Lower leg skin (tissue), 4 donors: Measurements from ENCODE around the gene COL13A1. TPM values are rescaled to one million over a fixed set of nuclear protein-coding genes. Genes with fewer than 3 reads are reported as not detected.

Experiments used
- DNase-seq, 2 donors: peaks; one replicate each; pipeline ENCODE4 v3.0.0-alpha.2; 2019; ENCODE audit warnings: low spot score in 2 of 2
- H3K4me3 ChIP-seq: fragments of 200-600 bp; sonication (generic); 2 replicates; pipeline ENCODE4 v1.5.1; 2017; ENCODE audit warnings: mild to moderate bottlenecking, low read depth; ENCODE audit not compliant: poor library complexity, severe bottlenecking
- CTCF ChIP-seq, 3 donors: fragments of 450-650 bp; IDR thresholded peaks; one replicate each; pipeline ENCODE4 v1.5.1; 2016; ENCODE audit warnings: antibody characterized with exemption in 3 of 3, mild to moderate bottlenecking in 3 of 3, moderate library complexity in 2 of 3
- POLR2A ChIP-seq, 2 donors: fragments of 450-650 bp; IDR thresholded peaks; one replicate each; pipeline ENCODE4 v1.6.1; 2016 to 2017; ENCODE audit warnings: antibody characterized with exemption in 2 of 2, mild to moderate bottlenecking in 1 of 2, moderate library complexity in 1 of 2
- WGBS, 2 donors: methylation state at CpG; one replicate each; pipeline ENCODE4 v1.1.5; 2018; 5-methylcytosine and 5-hydroxymethylcytosine counted together
- intact Hi-C: fragments of 100-400 bp; cut with DNase I; formaldehyde crosslinking; loops from one replicate; pipeline ENCODE4 v1.15.0; 2023; ENCODE audit warnings: low total_unique reads
- total RNA-seq, 4 donors: library from RNA; depleted of rRNA; stranded (reverse); fragments of >200 nt; gene quantifications; one replicate each; pipeline ENCODE4 v1.1.0, GENCODE V29; 2016

COL13A1 gene
- total RNA-seq, 4 donors from 2014 or later: 0.93 to 2.3 (median 1.3) TPM

- TF ChIP-seq POLR2A (IDR thresholded peaks at IDR 0.05) (no peak), CTCF (IDR thresholded peaks at IDR 0.05) (no peak)
- H3K4me3 ChIP-seq: no peak overlapping the region
- DNase-seq: no peak
- intact Hi-C loops: no loop called here
- WGBS, 2 donors: 69 to 71% methylated on average over 4 of the region's 4 CpGs
These were observed 11.9 kb downstream of the COL13A1 start for GRCh38 chr10:69813632-69814031.

GRCh38 chr10:69814251-69814650, 12.5 kb downstream of the COL13A1 start:
- H3K4me3 ChIP-seq: no peak overlapping the region
- WGBS, 2 donors: 98 to 100% methylated on average over 2 of the region's 2 CpGs
- no peak for DNase-seq
- intact Hi-C loops: no loop called here
- no peak for TF ChIP-seq POLR2A (IDR thresholded peaks at IDR 0.05)
- no peak for TF ChIP-seq CTCF (IDR thresholded peaks at IDR 0.05)

- DNase-seq: no peak
- intact Hi-C loops: no loop called here
- WGBS, 2 donors: 83 to 87% methylated on average over 6 of the region's 6 CpGs
- no peak for TF ChIP-seq POLR2A (IDR thresholded peaks at IDR 0.05)
- TF ChIP-seq CTCF (IDR thresholded peaks at IDR 0.05): no peak
- H3K4me3 ChIP-seq: no peak overlapping the region
These were observed 13.4 kb downstream of the COL13A1 start for GRCh38 chr10:69815104-69815503.

GRCh38 chr10:69816521-69816920, 14.8 kb downstream of the COL13A1 start:
- intact Hi-C loops: no loop called here
- no peak for DNase-seq
- H3K4me3 ChIP-seq: no peak overlapping the region
- 63 to 70% methylated on average over 5 of the region's 5 CpGs for WGBS, 2 donors
- TF ChIP-seq POLR2A (IDR thresholded peaks at IDR 0.05) (no peak), CTCF (IDR thresholded peaks at IDR 0.05) (no peak)

- no peak for DNase-seq
- WGBS, 2 donors: 58 to 64% methylated on average over 11 of the region's 11 CpGs
- intact Hi-C loops: no loop called here
- TF ChIP-seq CTCF (IDR thresholded peaks at IDR 0.05): no peak
- no peak for TF ChIP-seq POLR2A (IDR thresholded peaks at IDR 0.05)
- no peak overlapping the region for H3K4me3 ChIP-seq
These were observed 15.4 kb downstream of the COL13A1 start for GRCh38 chr10:69817078-69817581.

GRCh38 chr10:69818676-69819239, 17.1 kb downstream of the COL13A1 start:
- intact Hi-C loops: no loop called here
- TF ChIP-seq POLR2A (IDR thresholded peaks at IDR 0.05) (no peak), CTCF (IDR thresholded peaks at IDR 0.05) (no peak)
- 91 to 97% methylated on average over 2 of the region's 2 CpGs for WGBS, 2 donors
- no peak for DNase-seq
- H3K4me3 ChIP-seq: no peak overlapping the region
